ENCODE measurements around the gene CARD8. TPM values are rescaled to one million over a fixed set of nuclear protein-coding genes. Genes with fewer than 3 reads are reported as not detected.
A peak's percentile ranks its signal among the peaks of the same experiment; 100 is the strongest.

The CARD8 gene
- total RNA-seq, 3 donors from 2014 or later, result 22.7 to 41.4 (median 28.8) TPM

GRCh38 chr19:48290401-48290770 is 34.7 kb upstream of the CARD8 start:
- H3K36me3 ChIP-seq (ENCODE audit: low read depth), result no peaks in the 10 kb centered on the region
- intact Hi-C loops (cut with DNase I, micrococcal nuclease), result no loop called here
- no peak overlapping the region for H3K4me3 ChIP-seq
- H3K4me1 ChIP-seq (ENCODE audit: low read depth), result peaks cover 7% of the 10 kb centered on the region
- no peaks in the 10 kb centered on the region for H3K9me3 ChIP-seq
- TF ChIP-seq, protein P1, sequence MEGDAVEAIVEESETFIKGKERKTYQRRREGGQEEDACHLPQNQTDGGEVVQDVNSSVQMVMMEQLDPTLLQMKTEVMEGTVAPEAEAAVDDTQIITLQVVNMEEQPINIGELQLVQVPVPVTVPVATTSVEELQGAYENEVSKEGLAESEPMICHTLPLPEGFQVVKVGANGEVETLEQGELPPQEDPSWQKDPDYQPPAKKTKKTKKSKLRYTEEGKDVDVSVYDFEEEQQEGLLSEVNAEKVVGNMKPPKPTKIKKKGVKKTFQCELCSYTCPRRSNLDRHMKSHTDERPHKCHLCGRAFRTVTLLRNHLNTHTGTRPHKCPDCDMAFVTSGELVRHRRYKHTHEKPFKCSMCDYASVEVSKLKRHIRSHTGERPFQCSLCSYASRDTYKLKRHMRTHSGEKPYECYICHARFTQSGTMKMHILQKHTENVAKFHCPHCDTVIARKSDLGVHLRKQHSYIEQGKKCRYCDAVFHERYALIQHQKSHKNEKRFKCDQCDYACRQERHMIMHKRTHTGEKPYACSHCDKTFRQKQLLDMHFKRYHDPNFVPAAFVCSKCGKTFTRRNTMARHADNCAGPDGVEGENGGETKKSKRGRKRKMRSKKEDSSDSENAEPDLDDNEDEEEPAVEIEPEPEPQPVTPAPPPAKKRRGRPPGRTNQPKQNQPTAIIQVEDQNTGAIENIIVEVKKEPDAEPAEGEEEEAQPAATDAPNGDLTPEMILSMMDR (IDR thresholded peaks at IDR 0.05), result no peak
- DNase-seq (no peak), ATAC-seq (peak; percentile 21)

DNA sequence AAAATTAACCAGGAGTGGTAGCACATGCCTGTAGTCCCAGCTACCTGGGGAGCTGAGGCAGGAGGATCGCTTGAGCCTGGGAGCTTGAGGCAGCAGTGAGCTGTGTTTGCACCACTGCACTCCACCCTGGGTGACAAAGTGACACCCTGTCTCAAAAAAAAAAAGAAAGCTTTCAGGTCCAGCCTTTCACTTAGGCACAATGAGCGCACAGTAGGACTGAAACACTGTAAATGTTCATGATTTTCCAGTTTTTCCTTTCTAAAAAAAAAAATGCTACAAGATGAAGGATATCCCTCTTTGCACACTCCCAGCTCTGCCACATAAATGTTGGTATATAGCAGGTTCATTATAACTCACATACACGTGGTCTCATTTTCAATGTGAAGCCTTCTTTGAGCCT is 32.0 kb upstream of the CARD8 start:
- H3K36me3 ChIP-seq (ENCODE audit: low read depth), result no peaks in the 10 kb centered on the region
- DNase-seq, result no peak
- TF ChIP-seq, protein P1 (IDR thresholded peaks at IDR 0.05), result no peak
- intact Hi-C loops (cut with DNase I, micrococcal nuclease), result no loop called here
- ATAC-seq, result no peak
- peaks cover 10% of the 10 kb centered on the region for H3K9me3 ChIP-seq
- H3K4me3 ChIP-seq, result no peak overlapping the region
- peaks cover 7% of the 10 kb centered on the region for H3K4me1 ChIP-seq (ENCODE audit: low read depth)

GRCh38 chr19:48284896-48285295 is 29.2 kb upstream of the CARD8 start:
- Histone ChIP-seq H3K4me1 (ENCODE audit: low read depth) (no peaks in the 10 kb centered on the region), H3K36me3 (ENCODE audit: low read depth) (no peaks in the 10 kb centered on the region), H3K9me3 (peaks cover 10% of the 10 kb centered on the region), H3K4me3 (no peak overlapping the region)
- intact Hi-C loops (cut with DNase I, micrococcal nuclease), result no loop called here
- ATAC-seq (no peak), DNase-seq (no peak)
- TF ChIP-seq, protein P1 (IDR thresholded peaks at IDR 0.05), result no peak

DNA sequence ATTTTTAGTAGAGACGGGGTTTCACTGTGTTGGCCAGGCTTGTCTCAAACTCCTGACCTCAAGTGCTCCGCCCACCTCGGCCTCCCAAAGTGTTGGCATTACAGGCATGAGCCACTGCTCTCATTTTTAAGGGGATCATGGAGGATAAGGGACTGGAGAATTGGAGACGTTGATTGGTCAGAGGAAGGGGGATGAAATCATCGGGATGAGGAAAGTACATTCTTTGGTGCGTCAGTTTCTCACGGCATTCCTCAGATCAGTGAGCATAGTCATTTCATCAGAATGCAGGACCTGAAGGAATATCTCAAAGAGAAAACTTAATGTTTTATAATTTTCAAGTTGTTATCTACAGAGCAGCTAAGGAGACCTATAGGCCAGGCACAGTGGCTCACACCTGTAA is 28.2 kb upstream of the CARD8 start:
- TF ChIP-seq, protein P1 (IDR thresholded peaks at IDR 0.05), result no peak
- Histone ChIP-seq H3K36me3 (ENCODE audit: low read depth) (no peaks in the 10 kb centered on the region), H3K9me3 (peaks cover 10% of the 10 kb centered on the region), H3K4me1 (ENCODE audit: low read depth) (no peaks in the 10 kb centered on the region), H3K4me3 (no peak overlapping the region)
- ATAC-seq (no peak), DNase-seq (no peak)
- intact Hi-C loops (cut with DNase I, micrococcal nuclease), result no loop called here

DNA sequence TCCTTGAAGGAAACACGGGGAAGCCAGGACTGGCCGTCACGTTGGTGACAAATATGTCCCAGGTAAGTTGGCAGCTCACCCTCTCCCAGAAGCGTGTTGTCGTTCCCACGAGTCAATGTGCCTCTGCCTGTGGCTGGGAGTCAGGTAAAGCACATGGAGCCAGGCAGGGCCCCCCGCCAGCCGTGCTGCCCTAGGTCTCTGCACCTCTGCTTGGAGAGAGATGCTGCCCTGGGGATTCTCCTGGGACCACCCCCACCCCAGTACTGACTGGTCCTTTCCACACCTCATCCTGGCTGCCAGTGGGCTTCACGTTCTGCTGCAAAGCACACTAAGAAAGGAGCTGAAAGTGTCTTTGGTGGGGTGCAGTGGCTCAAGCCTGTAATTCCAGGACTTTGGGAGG is 24.0 kb upstream of the CARD8 start:
- DNase-seq (no peak), ATAC-seq (no peak)
- Histone ChIP-seq H3K4me1 (ENCODE audit: low read depth) (no peaks in the 10 kb centered on the region), H3K9me3 (peaks cover 10% of the 10 kb centered on the region), H3K36me3 (ENCODE audit: low read depth) (no peaks in the 10 kb centered on the region), H3K4me3 (no peak overlapping the region)
- intact Hi-C loops (cut with DNase I, micrococcal nuclease), result no loop called here
- TF ChIP-seq, protein P1 (IDR thresholded peaks at IDR 0.05), result no peak

GRCh38 chr19:48274938-48275337 is 19.2 kb upstream of the CARD8 start:
- no peak overlapping the region for H3K4me3 ChIP-seq
- no peaks in the 10 kb centered on the region for H3K9me3 ChIP-seq
- ATAC-seq (no peak), DNase-seq (no peak)
- intact Hi-C loops (cut with DNase I, micrococcal nuclease), result no loop called here
- peaks cover 7% of the 10 kb centered on the region for H3K4me1 ChIP-seq (ENCODE audit: low read depth)
- TF ChIP-seq, protein P1 (IDR thresholded peaks at IDR 0.05), result no peak
- no peaks in the 10 kb centered on the region for H3K36me3 ChIP-seq (ENCODE audit: low read depth)

Measured in mucosa of descending colon (tissue), 3 donors.